H9 (cell line): ENCODE data around the gene GPR37L1. TPM values are rescaled to one million over a fixed set of nuclear protein-coding genes. Genes with fewer than 3 reads are reported as not detected.

Experiments
- DNase-seq: peaks from one replicate; pipeline ENCODE4 v3.0.0-alpha.2; 2017
- H2AFZ ChIP-seq: one replicate; pipeline ENCODE4 v1.6.1; 2013; ENCODE audit warnings: mild to moderate bottlenecking, low read length, control low read depth, moderate library complexity
- H2AK5ac ChIP-seq: 2 replicates; pipeline ENCODE4 v1.6.1; 2013; ENCODE audit warnings: low read length, control low read depth, mixed read lengths; ENCODE audit not compliant: insufficient read length
- H2BK120ac ChIP-seq: one replicate; pipeline ENCODE4 v1.6.1; 2013; ENCODE audit warnings: low read depth, mild to moderate bottlenecking, low read length, control low read depth, inconsistent platforms; ENCODE audit not compliant: poor library complexity, severe bottlenecking
- H2BK12ac ChIP-seq: 2 replicates; pipeline ENCODE4 v1.6.1; 2013; ENCODE audit warnings: low read length, control low read depth, mixed read lengths, low read depth; ENCODE audit not compliant: insufficient read length
- H2BK15ac ChIP-seq: 2 replicates; pipeline ENCODE4 v1.6.1; 2013; ENCODE audit warnings: low read depth, low read length, control low read depth
- H2BK20ac ChIP-seq: one replicate; pipeline ENCODE4 v1.6.1; 2013; ENCODE audit warnings: low read depth, mild to moderate bottlenecking, low read length, control low read depth, inconsistent platforms; ENCODE audit not compliant: poor library complexity, severe bottlenecking
- H2BK5ac ChIP-seq: 2 replicates; pipeline ENCODE4 v1.6.1; 2013; ENCODE audit warnings: low read length, control low read depth, mixed read lengths; ENCODE audit not compliant: insufficient read length
- H3K14ac ChIP-seq: 2 replicates; pipeline ENCODE4 v1.6.1; 2013; ENCODE audit warnings: low read length, control low read depth; ENCODE audit not compliant: insufficient read depth
- H3K18ac ChIP-seq: 2 replicates; pipeline ENCODE4 v1.6.1; 2013; ENCODE audit warnings: low read depth, mild to moderate bottlenecking, mixed read lengths, low read length, control low read depth; ENCODE audit not compliant: insufficient read length
- H3K23ac ChIP-seq: 2 replicates; pipeline ENCODE4 v1.6.1; 2013; ENCODE audit warnings: low read length, control low read depth, mixed read lengths, low read depth; ENCODE audit not compliant: insufficient read length
- H3K23me2 ChIP-seq: 2 replicates; pipeline ENCODE4 v1.6.1; 2013; ENCODE audit warnings: low read depth, mild to moderate bottlenecking, mixed read lengths, low read length, control low read depth; ENCODE audit not compliant: insufficient read length, poor library complexity, severe bottlenecking
- H3K27ac ChIP-seq: 2 replicates; pipeline ENCODE4 v1.5.1; 2013; ENCODE audit warnings: low read length, control low read depth, mixed read lengths, low read depth; ENCODE audit not compliant: insufficient read length
- H3K27me3 ChIP-seq: 2 replicates; pipeline ENCODE4 v1.6.1; 2013; ENCODE audit warnings: low read length, control low read depth, inconsistent platforms; ENCODE audit not compliant: insufficient read depth
- H3K4ac ChIP-seq: 2 replicates; pipeline ENCODE4 v1.6.1; 2013; ENCODE audit warnings: low read depth, mild to moderate bottlenecking, control low read depth, inconsistent platforms, low read length, moderate library complexity
- H3K4me1 ChIP-seq: 2 replicates; pipeline ENCODE4 v1.6.1; 2013; ENCODE audit warnings: low read length, control low read depth, inconsistent platforms; ENCODE audit not compliant: insufficient read depth
- H3K4me2 ChIP-seq: 2 replicates; pipeline ENCODE4 v1.6.1; 2013; ENCODE audit warnings: low read length, control low read depth, mixed read lengths; ENCODE audit not compliant: insufficient read length, insufficient read depth
- H3K56ac ChIP-seq: 2 replicates; pipeline ENCODE4 v1.6.1; 2013; ENCODE audit warnings: low read depth, mild to moderate bottlenecking, mixed read lengths, low read length, control low read depth; ENCODE audit not compliant: insufficient read length
- H3K79me1 ChIP-seq: 2 replicates; pipeline ENCODE4 v1.6.1; 2013; ENCODE audit warnings: low read depth, mild to moderate bottlenecking, moderate library complexity, low read length, control low read depth, inconsistent platforms; ENCODE audit not compliant: insufficient read depth, poor library complexity, severe bottlenecking
- H3K79me2 ChIP-seq: 2 replicates; pipeline ENCODE4 v1.6.1; 2013; ENCODE audit warnings: low read length, control low read depth, inconsistent platforms; ENCODE audit not compliant: insufficient read depth
- H3K9ac ChIP-seq: 2 replicates; pipeline ENCODE4 v1.6.1; 2013; ENCODE audit warnings: low read length, control low read depth, mixed read lengths; ENCODE audit not compliant: insufficient read length; ENCODE audit errors: extremely low read depth
- H3K9me3 ChIP-seq: one replicate; pipeline ENCODE4 v1.6.1; 2013; ENCODE audit warnings: low read depth, low read length, inconsistent platforms; ENCODE audit not compliant: control insufficient read depth
- H3T11ph ChIP-seq: one replicate; pipeline ENCODE4 v1.6.1; 2013; ENCODE audit warnings: mild to moderate bottlenecking, low read length, control low read depth, inconsistent platforms
- H4K20me1 ChIP-seq: one replicate; pipeline ENCODE4 v1.6.1; 2013; ENCODE audit not compliant: control insufficient read depth, insufficient read length, insufficient read depth
- H4K5ac ChIP-seq: 2 replicates; pipeline ENCODE4 v1.6.1; 2013; ENCODE audit warnings: low read depth, mild to moderate bottlenecking, mixed read lengths, low read length, control low read depth; ENCODE audit not compliant: insufficient read length
- H4K8ac ChIP-seq: replicated peaks from 2 replicates; pipeline ENCODE4 v1.6.1; 2013; ENCODE audit warnings: low read length, control low read depth, mixed read lengths, low read depth; ENCODE audit not compliant: insufficient read length
- H4K91ac ChIP-seq: 2 replicates; pipeline ENCODE4 v1.6.1; 2013; ENCODE audit warnings: low read depth, mild to moderate bottlenecking, moderate library complexity, mixed read lengths, low read length, control low read depth; ENCODE audit not compliant: insufficient read length
- H3K27ac Mint-ChIP-seq, 3 experiments: 2 replicates in 2 of 3; 3 replicates in 1 of 3; pipeline ENCODE4 v1.8.0; 2020 to 2021; ENCODE audit warnings: mixed read lengths in 3 of 3, mild to moderate bottlenecking in 1 of 3, moderate library complexity in 1 of 3
- H3K27me3 Mint-ChIP-seq: 2 replicates; pipeline ENCODE4 v1.8.0; 2021; ENCODE audit warnings: low read depth, mild to moderate bottlenecking, moderate library complexity, mixed read lengths
- H3K36me3 Mint-ChIP-seq, 3 experiments: 2 replicates in 2 of 3; 3 replicates in 1 of 3; pipeline ENCODE4 v1.8.0; 2020 to 2021; ENCODE audit warnings: low read depth in 3 of 3, mixed read lengths in 3 of 3; ENCODE audit not compliant: insufficient read depth in 1 of 3
- H3K4me1 Mint-ChIP-seq, 2 experiments: 2 replicates each; pipeline ENCODE4 v1.8.0; 2020; ENCODE audit warnings: mixed read lengths in 2 of 2
- H3K4me3 Mint-ChIP-seq, 2 experiments: 2 replicates in 1 of 2; 3 replicates in 1 of 2; pipeline ENCODE4 v1.8.0; 2020 to 2021; ENCODE audit warnings: mild to moderate bottlenecking in 2 of 2, mixed read lengths in 2 of 2, moderate library complexity in 1 of 2
- H3K9me3 Mint-ChIP-seq, 2 experiments: 2 replicates in 1 of 2; 3 replicates in 1 of 2; pipeline ENCODE4 v1.8.0; 2020; ENCODE audit warnings: mild to moderate bottlenecking in 2 of 2, mixed read lengths in 2 of 2, moderate library complexity in 1 of 2
- CTCF ChIP-seq: fragments of 200-600 bp; sonication (generic); conservative IDR thresholded peaks from 3 replicates; pipeline ENCODE4 v1.8.0; 2021; ENCODE audit warnings: antibody characterized with exemption, mild to moderate bottlenecking
- WGBS: extraction: QIAGEN DNeasy Blood & Tissue Kit; methylation state at CpG from one replicate; pipeline ENCODE4 v1.1.7; 2013; ENCODE audit warnings: missing lambda C conversion rate, low lambda C conversion rate, mixed read lengths; ENCODE audit not compliant: insufficient read length; ENCODE audit errors: extremely low coverage; 5-methylcytosine and 5-hydroxymethylcytosine counted together
- total RNA-seq: library from RNA; stranded (reverse); gene quantifications from 2 replicates; pipeline ENCODE4 v1.2.1, GENCODE V29; 2021

The GPR37L1 gene
- total RNA-seq, 1 experiment from 2014 or later: 0.11 TPM

GRCh38 chr1:202155478-202156021, 32.8 kb downstream of the GPR37L1 start:
- DNase-seq: no peak
- Histone ChIP-seq H4K5ac (no peak overlapping the region), H2BK12ac (no peak overlapping the region), H3K27ac (no peak overlapping the region), H2AFZ (no peak overlapping the region), H3K14ac (no peak overlapping the region), H2AK5ac (no peak overlapping the region), H3K4me1 (peaks cover 8% of the 10 kb centered on the region; the same call in 1 of the 2 replicates), H4K91ac (no peak overlapping the region), H3K18ac (no peak overlapping the region), H3K79me2 (no peaks in the 10 kb centered on the region), H3K79me1 (no peaks in the 10 kb centered on the region), H2BK20ac (no peak overlapping the region), H3K23ac (no peak overlapping the region), H3K23me2 (no peaks in the 10 kb centered on the region), H3T11ph (no peak overlapping the region), H3K56ac (no peak overlapping the region), H2BK120ac (no peak overlapping the region), H2BK15ac (no peak overlapping the region), H3K9me3 (no peaks in the 10 kb centered on the region), H2BK5ac (no peak overlapping the region), H3K4me2 (no peak overlapping the region), H4K8ac (no peak overlapping the region), H3K27me3 (no peaks in the 10 kb centered on the region; the same call in 1 of the 2 replicates), H4K20me1 (no peaks in the 10 kb centered on the region), H3K4ac (no peak overlapping the region), H3K9ac (no peak overlapping the region)
- Mint-ChIP-seq H3K4me1 (peaks cover 25 to 45% of the 10 kb centered on the region in 2 experiments), H3K36me3 (no peaks in the 10 kb centered on the region), H3K9me3 (no peaks in the 10 kb centered on the region), H3K27ac (peak overlapping the region in 1 of 3 experiments; percentile 15; a peak in 1 of 7 replicates), H3K27me3 (peaks cover 4% of the 10 kb centered on the region), H3K4me3 (no peak overlapping the region)
- no CpG with 5 or more reads among the region's 8 CpGs for WGBS
- TF ChIP-seq CTCF: no peak
